GM04504 (cell line): Measurements from ENCODE around the gene AIM2.

ENCODE experiments used
- DNase-seq: peaks from one replicate; pipeline ENCODE4 v3.0.0-alpha.2; 2012; ENCODE audit warnings: low read depth

The AIM2 gene

GRCh38 chr1:159014851-159015250 is 61.7 kb downstream of the AIM2 start:
- DNase-seq, result no peak

GRCh38 chr1:159014003-159014571 is 62.5 kb downstream of the AIM2 start:
- no peak for DNase-seq

- no peak for DNase-seq
Observed at GRCh38 chr1:159012495-159012894, 64.1 kb downstream of the AIM2 start.
